Measurements from ENCODE around the gene ATP13A1.
A peak's percentile ranks its signal among the peaks of the same experiment; 100 is the strongest.
"Not testable (repeated sequence)": the region's sequence is repeated elsewhere in the genome, so short reads cannot be mapped to it uniquely, and the experiment has no call there.

The ATP13A1 gene

DNA sequence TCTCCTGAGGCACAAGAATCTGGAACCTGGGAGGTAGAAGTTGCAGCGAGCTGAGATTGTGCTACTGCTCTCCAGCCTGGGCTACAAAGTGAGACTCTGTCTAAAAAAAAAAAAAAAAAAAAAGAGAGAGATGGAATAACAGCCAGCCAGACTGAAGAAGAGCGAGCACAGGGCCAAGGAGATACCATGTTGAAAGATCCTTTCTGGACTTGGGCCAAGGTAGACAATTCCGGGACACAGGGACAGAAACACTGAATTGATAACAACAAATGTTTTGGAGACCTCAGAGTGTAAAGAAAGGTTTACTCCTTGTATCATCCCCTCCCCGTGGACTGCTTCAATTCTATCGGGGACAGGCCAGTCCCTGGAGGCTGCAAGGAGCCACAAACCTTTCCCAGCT, 40.1 kb downstream of the ATP13A1 start:
- no peak for DNase-seq (ENCODE audit: low spot score)
- no peak for FAIRE-seq

GRCh38 chr19:19619849-19620210, 43.6 kb downstream of the ATP13A1 start:
- FAIRE-seq (no peak), DNase-seq (ENCODE audit: low spot score) (no peak)

DNA sequence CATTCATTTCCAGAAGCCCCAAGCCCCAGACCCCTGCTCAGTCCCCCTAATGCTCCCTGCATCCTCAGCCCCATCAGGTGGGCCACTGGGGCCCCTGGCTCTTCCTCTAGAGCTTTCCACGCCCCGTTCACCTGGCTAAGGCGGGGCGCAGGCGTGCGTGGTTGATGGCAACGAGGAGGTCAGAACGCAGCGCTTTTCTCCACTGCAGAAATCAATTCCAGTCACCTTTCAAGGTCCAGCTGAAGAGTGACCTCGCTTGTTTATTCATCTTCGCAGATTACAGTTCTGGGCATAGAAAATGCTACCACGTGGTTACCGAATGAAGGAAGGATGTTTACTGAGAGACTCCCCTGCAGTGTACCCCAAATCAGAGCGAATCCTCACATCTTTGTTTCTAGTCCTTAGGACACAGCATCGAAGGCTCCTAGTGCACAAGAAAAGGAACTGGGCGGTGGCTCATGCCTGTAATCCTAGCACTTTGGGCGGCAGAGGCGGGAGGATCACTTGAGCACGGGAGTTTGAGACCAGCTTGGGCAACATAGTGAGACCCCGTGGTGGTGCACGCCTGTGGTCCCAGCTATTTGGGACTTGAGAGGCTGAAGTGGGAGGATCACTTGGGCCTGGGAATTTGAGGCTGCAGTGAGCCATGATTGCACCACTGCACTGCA, 44.2 kb downstream of the ATP13A1 start:
- no peak for FAIRE-seq
- DNase-seq (ENCODE audit: low spot score): no peak

DNA sequence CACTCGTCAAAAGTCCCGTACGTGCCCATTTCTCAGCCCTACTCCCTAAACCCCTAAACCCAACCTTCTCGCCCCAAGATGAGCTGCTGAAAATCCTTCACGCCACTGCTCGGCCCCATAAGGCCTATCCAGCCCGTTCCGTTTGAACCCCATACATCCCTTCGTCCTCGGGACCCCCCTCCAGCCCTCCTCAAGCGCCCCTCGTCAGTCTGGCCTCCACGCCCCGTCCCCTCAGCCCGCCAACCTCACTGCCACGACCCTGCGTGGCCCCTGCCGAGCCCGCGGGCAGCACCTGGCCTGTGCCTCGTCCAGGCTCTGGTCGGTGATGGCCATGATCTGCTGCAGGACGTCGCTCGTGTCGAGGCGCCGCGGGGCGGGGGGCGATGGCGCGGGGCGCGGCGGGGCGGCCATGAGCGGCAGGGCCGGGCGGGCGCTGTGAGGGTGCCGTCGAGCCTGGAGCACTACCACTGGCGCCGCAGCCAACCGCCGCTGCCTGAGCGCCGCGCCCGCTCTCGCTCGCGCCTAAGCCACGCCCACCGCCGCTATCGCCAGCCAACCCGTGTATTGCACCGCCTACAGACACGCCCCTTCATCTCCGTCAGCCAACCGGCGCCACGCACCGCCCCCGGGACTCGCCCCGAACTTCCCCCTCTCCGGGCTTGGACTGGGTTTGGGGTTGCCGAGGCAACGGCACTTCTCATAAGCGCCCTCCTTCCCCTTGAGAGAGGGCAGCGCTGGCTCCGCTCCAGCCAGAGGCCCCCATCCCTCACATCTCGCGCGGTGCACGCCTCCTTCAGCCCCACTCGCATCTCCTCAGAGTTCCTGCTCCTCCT, 45.0 kb downstream of the ATP13A1 start, which contains the start of gene PBX4:
Gene PBX4 (minus strand): TSS at position 469 of the 833 bp plus-strand sequence. CDS start 58 bp downstream, at position 411.
- FAIRE-seq: no peak
- DNase-seq (ENCODE audit: low spot score): peak; percentile 80

DNA sequence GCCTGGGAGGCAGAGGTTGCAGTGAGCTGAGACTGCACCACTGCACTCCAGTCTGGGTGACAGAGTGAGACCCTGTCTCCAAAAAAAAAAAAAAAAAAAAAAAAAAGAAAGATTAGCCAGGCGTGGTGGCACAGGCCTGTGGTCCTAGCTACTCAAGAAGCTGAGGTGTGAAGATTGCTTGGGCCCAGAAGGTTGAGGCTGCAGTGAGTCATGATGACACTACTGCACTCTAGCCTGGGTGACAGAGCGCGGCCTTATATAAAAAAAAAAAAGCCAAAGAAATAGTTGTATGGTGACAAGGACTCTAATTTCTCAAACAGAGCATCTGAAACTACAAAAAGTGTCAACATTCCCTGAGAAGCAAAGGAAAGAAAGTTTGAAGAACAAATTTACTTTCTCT, 48.4 kb downstream of the ATP13A1 start:
- no peak for FAIRE-seq
- no peak for DNase-seq (ENCODE audit: low spot score)

GRCh38 chr19:19613506-19613905, 50.0 kb downstream of the ATP13A1 start:
- no peak for DNase-seq (ENCODE audit: low spot score)
- FAIRE-seq: no peak

DNA sequence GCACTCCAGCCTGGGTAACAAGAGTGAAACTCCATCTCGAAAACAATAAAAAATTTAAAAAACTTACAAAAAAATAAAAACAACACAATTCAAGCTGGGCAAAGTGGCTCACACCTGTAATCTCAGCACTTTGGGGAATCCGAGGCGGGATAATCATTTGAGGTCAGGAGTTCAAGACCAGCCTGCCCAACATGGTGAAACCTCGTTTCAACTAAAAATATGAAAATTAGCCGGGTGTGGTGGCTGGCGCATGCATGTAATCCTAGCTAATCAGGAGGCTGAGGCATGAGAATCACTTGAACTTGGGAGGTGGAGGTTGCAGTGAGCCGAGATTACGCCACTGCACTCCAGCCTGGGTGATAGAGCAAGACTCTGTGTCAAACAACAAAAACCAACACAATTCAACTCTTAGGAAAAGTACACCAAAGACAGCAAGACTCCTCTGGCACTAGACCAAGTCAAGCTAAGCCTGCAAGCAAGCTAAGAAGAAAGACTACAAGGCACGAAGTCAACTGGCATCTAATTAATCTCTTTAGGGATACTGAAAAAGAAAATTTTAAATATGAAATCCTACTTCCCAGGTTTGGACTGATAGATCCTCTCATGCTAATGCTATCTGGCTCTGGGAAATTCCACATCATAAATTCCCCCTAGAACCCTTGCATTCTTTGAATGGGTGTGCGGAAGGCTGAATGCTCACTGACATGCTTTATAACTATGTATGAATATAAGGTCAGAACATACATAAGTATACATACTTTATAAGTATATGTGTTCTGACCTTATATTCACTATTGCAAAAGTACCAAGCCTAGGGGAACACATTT, 52.9 kb downstream of the ATP13A1 start:
- DNase-seq (ENCODE audit: low spot score): no peak
- FAIRE-seq: no peak

GRCh38 chr19:19606686-19607085, 56.8 kb downstream of the ATP13A1 start:
- not testable (repeated sequence) for DNase-seq (ENCODE audit: low spot score)

GRCh38 chr19:19606021-19606420, 57.5 kb downstream of the ATP13A1 start:
- FAIRE-seq: no peak
- DNase-seq (ENCODE audit: low spot score): no peak

More at GRCh38 chr19:19606686-19607085, 56.8 kb downstream of the ATP13A1 start:
- not testable (repeated sequence) for FAIRE-seq

DNA sequence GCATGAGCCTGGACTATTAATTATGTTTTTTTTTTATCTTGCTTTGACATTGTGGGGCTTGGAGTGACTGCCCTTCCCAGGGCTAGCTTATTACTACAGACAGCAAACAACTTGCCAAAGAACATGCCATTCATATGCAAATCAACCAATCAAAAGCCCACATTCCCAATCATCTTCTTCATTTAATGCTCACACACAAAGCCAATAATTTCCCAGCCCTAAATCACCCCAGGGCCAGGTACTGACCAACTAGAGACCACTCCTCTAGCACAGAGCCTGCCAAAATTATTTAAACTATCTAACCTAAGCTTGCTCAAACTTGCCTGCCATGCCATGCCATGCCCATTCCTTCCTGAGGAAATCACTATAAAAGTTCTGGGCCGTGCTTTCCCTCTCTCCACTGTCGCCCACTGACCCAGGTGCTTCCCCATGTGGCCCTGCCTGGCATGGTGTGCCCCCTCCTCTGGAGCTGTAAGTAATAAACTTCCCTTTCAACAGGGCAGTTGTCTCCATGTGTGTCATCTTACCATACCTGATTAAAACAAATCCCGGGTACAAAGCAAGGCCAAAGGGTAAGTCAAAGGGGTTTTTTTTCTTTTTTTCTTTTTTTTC, 60.7 kb downstream of the ATP13A1 start:
- DNase-seq (ENCODE audit: low spot score) (no peak), FAIRE-seq (no peak)

DNA sequence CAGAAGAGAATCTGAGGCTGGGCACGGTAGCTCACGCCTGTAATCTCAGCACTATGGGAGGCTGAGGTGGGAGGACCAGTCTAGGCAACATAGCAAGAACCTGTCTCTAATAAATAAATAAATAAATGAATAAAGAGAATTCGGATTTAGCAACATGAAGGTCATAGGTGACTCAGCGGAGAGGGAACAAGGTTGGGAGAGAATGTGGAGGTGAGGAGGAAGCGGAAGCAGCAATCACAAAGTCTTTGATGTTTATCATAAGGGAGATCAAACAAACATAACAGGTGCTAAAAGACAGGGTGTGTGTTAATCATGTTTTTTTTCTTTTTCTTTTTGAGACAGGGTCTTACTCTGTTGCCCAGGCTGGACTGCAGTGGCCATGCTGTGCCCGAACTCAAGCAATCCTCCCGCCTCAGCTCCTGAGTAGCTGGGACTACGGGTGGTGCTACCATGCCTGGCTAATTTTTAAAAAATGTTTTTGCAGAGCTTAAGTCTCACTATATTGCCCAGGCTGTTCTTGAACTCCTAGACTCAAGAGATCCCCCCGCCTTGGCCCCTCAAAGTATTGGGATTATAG, 61.3 kb downstream of the ATP13A1 start:
- FAIRE-seq (no peak), DNase-seq (ENCODE audit: low spot score) (no peak)

GRCh38 chr19:19600793-19601330, 62.6 kb downstream of the ATP13A1 start:
- no peak for DNase-seq (ENCODE audit: low spot score)
- no peak for FAIRE-seq

GRCh38 chr19:19598728-19599451, 64.6 kb downstream of the ATP13A1 start:
- FAIRE-seq; DNase-seq (ENCODE audit: low spot score): not testable (repeated sequence)

- FAIRE-seq: no peak
Observed at GRCh38 chr19:19597809-19598306, 65.6 kb downstream of the ATP13A1 start.

More at GRCh38 chr19:19597809-19598306, 65.6 kb downstream of the ATP13A1 start:
- no peak for DNase-seq (ENCODE audit: low spot score)

Data from urothelium cell line (cell line).